ENCODE measurements around the gene URI1. TPM values are rescaled to one million over a fixed set of nuclear protein-coding genes. Genes with fewer than 3 reads are reported as not detected.

Gene URI1
- total RNA-seq, 1 donor from 2014 or later, result 21.3 TPM

GRCh38 chr19:30053558-30053957 lies 111.5 kb downstream of the URI1 start:
- DNase-seq (ENCODE audit: low read depth in 2 of 2), result no peak

- DNase-seq (ENCODE audit: low read depth in 2 of 2), result no peak
Measured at GRCh38 chr19:30054210-30054609, 112.2 kb downstream of the URI1 start.

GRCh38 chr19:30056580-30056979 lies 114.5 kb downstream of the URI1 start:
- DNase-seq (ENCODE audit: low read depth in 2 of 2), result no peak

GRCh38 chr19:30059741-30060457 lies 117.9 kb downstream of the URI1 start:
- no peak for DNase-seq (ENCODE audit: low read depth in 2 of 2)

GRCh38 chr19:30060531-30061222 lies 118.6 kb downstream of the URI1 start:
- no peak for DNase-seq (ENCODE audit: low read depth in 2 of 2)

- no peak for DNase-seq (ENCODE audit: low read depth in 2 of 2)
Measured at GRCh38 chr19:30061223-30062064, 119.4 kb downstream of the URI1 start.

- DNase-seq (ENCODE audit: low read depth in 2 of 2), result no peak
Measured at GRCh38 chr19:30062065-30062906, 120.2 kb downstream of the URI1 start.

- no peak for DNase-seq (ENCODE audit: low read depth in 2 of 2)
Measured at GRCh38 chr19:30062907-30063649, 121.0 kb downstream of the URI1 start.

- no peak for DNase-seq (ENCODE audit: low read depth in 2 of 2)
Measured at GRCh38 chr19:30063650-30064347, 121.8 kb downstream of the URI1 start.

GRCh38 chr19:30064348-30064699 lies 122.3 kb downstream of the URI1 start:
- no peak for DNase-seq (ENCODE audit: low read depth in 2 of 2)

GRCh38 chr19:30064771-30065494 lies 122.9 kb downstream of the URI1 start:
- DNase-seq (ENCODE audit: low read depth in 2 of 2), result no peak

GRCh38 chr19:30065680-30066606 lies 123.9 kb downstream of the URI1 start:
- DNase-seq (ENCODE audit: low read depth in 2 of 2), result no peak

Other genes starting within 250 kb of the URI1 start
- gene C19orf12, start 227.0 kb upstream of the URI1 start, total RNA-seq, result 12.3 and 19.8 TPM in 2 replicates
- 3.8 and 4.0 TPM in 2 replicates for gene CCNE1, start 130.2 kb upstream of the URI1 start, total RNA-seq

Data from dermis microvascular lymphatic vessel endothelial cell (primary cell).